HCT116 (cell line): ENCODE results near the gene PLAAT2. TPM values are rescaled to one million over a fixed set of nuclear protein-coding genes. Genes with fewer than 3 reads are reported as not detected.

ENCODE experiments used
- ATAC-seq: fragments of 200-7000 bp; cut with Tn5 transposase; 2 replicates; pipeline ENCODE4 v1.9.1; 2020; ENCODE audit warnings: mild to moderate bottlenecking, moderate library complexity
- BruUV-seq: library from RNA; stranded (reverse); fragments of 400-500 nt; replicated peaks from 2 replicates; lab custom pipeline; 2021; lab: Mats Ljungman, UMichigan
- CTCF ChIA-PET: fragments of 300-600 bp; sonication (Branson Sonifier 250); formaldehyde crosslinking; loops from one replicate; lab custom pipeline; 2021; ENCODE audit warnings: antibody characterized with exemption; lab: Charles Lee
- POLR2A ChIA-PET: fragments of 300-600, 350-600 bp; sonication (Branson Sonifier 250); formaldehyde crosslinking; loops from one replicate; lab custom pipeline; 2021; ENCODE audit warnings: antibody characterized with exemption; lab: Charles Lee
- RAD21 ChIA-PET, 2 experiments: fragments of 300-600 bp; sonication (Branson Sonifier 250); formaldehyde crosslinking; loops; one replicate each; lab custom pipeline; 2023; ENCODE audit warnings: low total read pairs in 2 of 2; ENCODE audit not compliant: uncharacterized antibody in 2 of 2, unreplicated experiment in 2 of 2, low non-redundant PET in 1 of 2; lab: Charles Lee
- DNase-seq: peaks from one replicate; pipeline ENCODE4 v3.0.0-alpha.2; 2010; ENCODE audit warnings: low read depth, low spot score
- H2AFZ ChIP-seq: fragments of 200-600 bp; shearing (Covaris generic), sonication (generic); 2 replicates; pipeline ENCODE4 v1.6.1; 2017; ENCODE audit warnings: low read depth, mixed run types, mixed read lengths, antibody characterized with exemption, low read length; ENCODE audit not compliant: poor library complexity, severe bottlenecking
- H3K27ac ChIP-seq: 2 replicates; pipeline ENCODE4 v1.5.1; 2012; ENCODE audit warnings: low read depth, low read length
- H3K27me3 ChIP-seq: fragments of 200-600 bp; sonication (generic); 2 replicates; pipeline ENCODE4 v1.6.1; 2016; ENCODE audit warnings: mixed run types, low read length, mixed read lengths; ENCODE audit not compliant: insufficient read depth
- H3K36me3 ChIP-seq, 2 experiments: fragments of 200-500 bp in 1 of 2; fragments of 200-600 bp in 1 of 2; sonication (Bioruptor generic) in 1 of 2; sonication (generic) in 1 of 2; 2 replicates each; pipeline versions ENCODE4 v1.5.1 to v1.6.1; 2014 to 2016; ENCODE audit warnings: low read length in 2 of 2, inconsistent platforms in 1 of 2, mixed read lengths in 1 of 2, mixed run types in 1 of 2; ENCODE audit not compliant: insufficient read depth in 2 of 2, control insufficient read depth in 1 of 2
- H3K4me1 ChIP-seq, 2 experiments: fragments of 200-600 bp in 1 of 2; sonication (generic) in 1 of 2; 2 replicates each; pipeline versions ENCODE4 v1.5.1 to v1.6.1; 2012 to 2017; ENCODE audit warnings: low read length in 2 of 2, inconsistent platforms in 1 of 2, mild to moderate bottlenecking in 1 of 2, mixed read lengths in 1 of 2, mixed run types in 1 of 2, moderate library complexity in 1 of 2; ENCODE audit not compliant: insufficient read depth in 2 of 2, control insufficient read depth in 1 of 2
- H3K4me2 ChIP-seq: fragments of 200-600 bp; sonication (generic); 2 replicates; pipeline ENCODE4 v1.6.1; 2017; ENCODE audit warnings: mixed run types, low read length, mixed read lengths
- H3K4me3 ChIP-seq, 2 experiments: fragments of 200-600 bp in 1 of 2; sonication (generic) in 1 of 2; replicated peaks in 1 of 2; 2 replicates each; pipeline ENCODE4 v1.5.1; 2011 to 2016; ENCODE audit warnings: low read length in 2 of 2, control low read depth in 1 of 2, low read depth in 1 of 2, mild to moderate bottlenecking in 1 of 2, mixed read lengths in 1 of 2, mixed run types in 1 of 2
- H3K79me2 ChIP-seq: fragments of 200-600 bp; sonication (generic); 2 replicates; pipeline ENCODE4 v1.6.1; 2017; ENCODE audit warnings: mild to moderate bottlenecking, mixed run types, low read length, moderate library complexity, mixed read lengths; ENCODE audit not compliant: insufficient read depth
- H3K9ac ChIP-seq: fragments of 200-600 bp; sonication (generic); 2 replicates; pipeline ENCODE4 v1.6.1; 2016; ENCODE audit warnings: low read length, mixed read lengths
- H3K9me2 ChIP-seq: fragments of 200-600 bp; sonication (generic), shearing (Covaris generic); 2 replicates; pipeline ENCODE4 v1.6.1; 2017; ENCODE audit warnings: mixed run types, mild to moderate bottlenecking, moderate library complexity; ENCODE audit not compliant: insufficient read depth
- H3K9me3 ChIP-seq, 2 experiments: fragments of 200-500 bp in 1 of 2; fragments of 200-600 bp in 1 of 2; sonication (Bioruptor generic) in 1 of 2; sonication (generic) in 1 of 2; 2 replicates each; pipeline ENCODE4 v1.6.1; 2014 to 2017; ENCODE audit warnings: low read length in 2 of 2, mixed read lengths in 2 of 2, inconsistent platforms in 1 of 2, low read depth in 1 of 2, mild to moderate bottlenecking in 1 of 2, mixed run types in 1 of 2, moderate library complexity in 1 of 2; ENCODE audit not compliant: control insufficient read depth in 1 of 2, insufficient read depth in 1 of 2
- H4K20me1 ChIP-seq: fragments of 200-600 bp; sonication (generic), shearing (Covaris generic); 2 replicates; pipeline ENCODE4 v1.6.1; 2017; ENCODE audit warnings: mixed run types, mild to moderate bottlenecking, moderate library complexity; ENCODE audit not compliant: insufficient read depth
- EGR1 ChIP-seq: IDR thresholded peaks from 2 replicates; pipeline ENCODE4 v1.6.1; 2012; ENCODE audit warnings: low read depth
- ELF1 ChIP-seq: IDR thresholded peaks from 2 replicates; pipeline ENCODE4 v1.6.1; 2012; ENCODE audit warnings: low read depth, borderline replicate concordance
- SP1 ChIP-seq: IDR thresholded peaks from 2 replicates; pipeline ENCODE4 v1.6.1; 2012; ENCODE audit warnings: low read depth
- SRF ChIP-seq: IDR thresholded peaks from 2 replicates; pipeline ENCODE4 v1.6.1; 2012; ENCODE audit warnings: low read depth
- TCF7L2 ChIP-seq: IDR thresholded peaks from 2 replicates; pipeline ENCODE4 v1.7.0; 2011; ENCODE audit warnings: borderline replicate concordance, inconsistent platforms; ENCODE audit not compliant: insufficient read depth, insufficient read length; ENCODE audit errors: extremely low read depth
- ZFX ChIP-seq: fragments of 450-650 bp; IDR thresholded peaks from 2 replicates; pipeline ENCODE4 v1.6.1; 2017
- intact Hi-C: fragments of 100-400 bp; cut with micrococcal nuclease; formaldehyde crosslinking; loops from 2 replicates; pipeline ENCODE4 v1.10.0; 2022
- total RNA-seq: library from RNA; stranded (reverse); gene quantifications from one replicate; pipeline ENCODE4 v1.2.1, GENCODE V29; 2021; ENCODE audit not compliant: unreplicated experiment
- TF ChIP-seq, protein P1 (sequence below): IDR thresholded peaks from 2 replicates; pipeline ENCODE4 v1.6.1; 2012; ENCODE audit warnings: low read depth
- TF ChIP-seq, protein P2 (sequence below): IDR thresholded peaks from 2 replicates; pipeline ENCODE4 v1.6.1; 2012

The PLAAT2 gene
- total RNA-seq, 1 experiment from 2014 or later, result not detected

DNA sequence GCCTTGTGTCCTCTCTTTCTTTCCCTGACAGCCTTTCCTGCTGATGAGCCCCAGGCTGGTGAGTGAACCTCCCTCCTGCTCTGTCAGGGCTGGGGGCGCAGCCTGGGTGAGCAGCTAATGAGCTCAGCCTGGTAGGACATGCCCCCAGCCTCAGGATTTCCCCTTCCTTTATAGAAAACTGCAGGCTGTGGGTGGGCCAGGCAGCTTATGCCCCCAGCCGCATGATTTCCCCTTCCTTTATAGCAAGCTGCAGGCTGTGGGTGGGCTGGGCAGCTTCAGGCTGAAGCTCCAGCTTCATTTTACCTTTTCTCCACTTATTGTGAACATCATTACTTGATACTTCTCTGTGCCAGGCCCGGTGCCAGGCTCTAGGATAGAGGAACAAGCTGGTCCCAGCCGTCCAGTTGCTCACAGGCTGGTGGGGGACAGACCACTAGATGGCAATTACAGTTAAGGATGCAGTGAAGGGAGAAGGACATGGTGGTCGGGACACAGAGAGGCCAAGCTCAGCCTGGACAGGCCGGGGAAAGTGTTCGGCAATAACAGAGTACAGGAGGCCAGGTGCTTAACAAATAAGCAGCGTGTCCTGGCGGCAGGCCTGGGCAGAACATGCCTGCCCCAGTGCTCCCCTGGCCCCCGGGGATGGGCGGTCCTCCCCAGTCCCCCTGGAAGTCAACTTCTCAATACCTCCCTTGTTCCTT is 52.0 kb downstream of the PLAAT2 start:
- RAD21 ChIA-PET, result no interaction called here
- Histone ChIP-seq H3K27me3 (no peaks in the 10 kb centered on the region), H2AFZ (no peak overlapping the region), H3K4me1 (no peaks in the 10 kb centered on the region), H3K4me2 (no peak overlapping the region), H3K9me3 (no peaks in the 10 kb centered on the region), H3K36me3 (no peaks in the 10 kb centered on the region), H3K27ac (no peak overlapping the region), H3K4me3 (no peak overlapping the region), H3K9me2 (no peaks in the 10 kb centered on the region), H3K79me2 (no peaks in the 10 kb centered on the region), H4K20me1 (no peaks in the 10 kb centered on the region), H3K9ac (no peak overlapping the region)
- ATAC-seq (no peak), DNase-seq (no peak)
- POLR2A ChIA-PET, result no interaction called here
- CTCF ChIA-PET, result no interaction called here
- no TSS peak for BruUV-seq
- TF ChIP-seq, protein P1, sequence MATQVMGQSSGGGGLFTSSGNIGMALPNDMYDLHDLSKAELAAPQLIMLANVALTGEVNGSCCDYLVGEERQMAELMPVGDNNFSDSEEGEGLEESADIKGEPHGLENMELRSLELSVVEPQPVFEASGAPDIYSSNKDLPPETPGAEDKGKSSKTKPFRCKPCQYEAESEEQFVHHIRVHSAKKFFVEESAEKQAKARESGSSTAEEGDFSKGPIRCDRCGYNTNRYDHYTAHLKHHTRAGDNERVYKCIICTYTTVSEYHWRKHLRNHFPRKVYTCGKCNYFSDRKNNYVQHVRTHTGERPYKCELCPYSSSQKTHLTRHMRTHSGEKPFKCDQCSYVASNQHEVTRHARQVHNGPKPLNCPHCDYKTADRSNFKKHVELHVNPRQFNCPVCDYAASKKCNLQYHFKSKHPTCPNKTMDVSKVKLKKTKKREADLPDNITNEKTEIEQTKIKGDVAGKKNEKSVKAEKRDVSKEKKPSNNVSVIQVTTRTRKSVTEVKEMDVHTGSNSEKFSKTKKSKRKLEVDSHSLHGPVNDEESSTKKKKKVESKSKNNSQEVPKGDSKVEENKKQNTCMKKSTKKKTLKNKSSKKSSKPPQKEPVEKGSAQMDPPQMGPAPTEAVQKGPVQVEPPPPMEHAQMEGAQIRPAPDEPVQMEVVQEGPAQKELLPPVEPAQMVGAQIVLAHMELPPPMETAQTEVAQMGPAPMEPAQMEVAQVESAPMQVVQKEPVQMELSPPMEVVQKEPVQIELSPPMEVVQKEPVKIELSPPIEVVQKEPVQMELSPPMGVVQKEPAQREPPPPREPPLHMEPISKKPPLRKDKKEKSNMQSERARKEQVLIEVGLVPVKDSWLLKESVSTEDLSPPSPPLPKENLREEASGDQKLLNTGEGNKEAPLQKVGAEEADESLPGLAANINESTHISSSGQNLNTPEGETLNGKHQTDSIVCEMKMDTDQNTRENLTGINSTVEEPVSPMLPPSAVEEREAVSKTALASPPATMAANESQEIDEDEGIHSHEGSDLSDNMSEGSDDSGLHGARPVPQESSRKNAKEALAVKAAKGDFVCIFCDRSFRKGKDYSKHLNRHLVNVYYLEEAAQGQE, result no peak
- TF ChIP-seq, protein P2, sequence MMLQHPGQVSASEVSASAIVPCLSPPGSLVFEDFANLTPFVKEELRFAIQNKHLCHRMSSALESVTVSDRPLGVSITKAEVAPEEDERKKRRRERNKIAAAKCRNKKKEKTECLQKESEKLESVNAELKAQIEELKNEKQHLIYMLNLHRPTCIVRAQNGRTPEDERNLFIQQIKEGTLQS, result no peak
- TF ChIP-seq TCF7L2, result no peak
- TF ChIP-seq EGR1, result no peak
- TF ChIP-seq SRF, result no peak
- TF ChIP-seq SP1, result no peak
- no peak for TF ChIP-seq ELF1
- no peak for TF ChIP-seq ZFX
- intact Hi-C loops, result no loop called here
